ENCODE results near the gene ADCY6.

DNA sequence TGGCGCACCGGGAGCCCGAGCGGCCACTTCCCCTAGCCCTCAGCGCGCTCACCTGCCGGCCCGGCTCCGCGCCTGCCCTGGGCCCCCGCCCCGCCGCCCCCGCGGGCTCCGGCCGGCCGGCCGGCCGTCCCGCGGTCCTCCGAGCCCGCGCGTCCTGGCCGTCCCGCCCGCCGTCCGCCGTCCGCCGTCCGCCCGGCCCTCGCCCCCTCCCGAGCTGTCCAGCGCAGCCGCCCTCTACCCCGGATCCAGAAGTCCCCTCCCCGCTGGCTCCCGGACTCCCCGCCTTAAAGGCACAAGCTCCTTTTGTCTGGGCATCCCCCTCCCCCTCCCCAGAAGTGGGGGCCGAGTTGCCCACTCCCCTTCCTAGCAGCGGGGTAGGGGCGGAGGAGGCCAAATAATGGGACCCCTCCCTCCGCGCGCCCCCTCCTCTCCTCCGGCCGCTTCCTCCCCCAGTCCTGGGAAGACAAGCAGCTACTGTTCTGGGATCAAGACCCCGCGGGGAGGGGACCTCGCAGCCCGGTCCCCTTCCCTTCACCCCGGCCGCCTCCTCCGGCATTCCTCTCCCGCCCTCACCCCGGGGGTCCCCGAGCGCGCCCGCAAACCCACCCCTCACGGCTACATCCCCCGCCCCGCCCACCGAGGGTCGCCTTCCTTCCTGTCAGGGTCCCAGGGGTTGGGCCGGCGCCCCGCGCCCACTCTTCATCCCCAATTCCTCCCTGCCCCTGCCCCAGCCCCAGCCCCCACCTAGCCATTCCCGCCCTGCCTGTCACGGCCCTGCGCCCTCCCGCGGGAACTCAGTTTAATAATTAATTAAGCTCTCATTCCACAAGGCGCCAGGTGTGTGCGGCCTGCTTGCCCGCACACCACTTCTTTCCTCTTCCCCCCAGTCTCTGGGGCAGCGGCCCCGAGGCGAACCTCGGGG lies at the start of gene ADCY6:
- TF ChIP-seq, protein P1, sequence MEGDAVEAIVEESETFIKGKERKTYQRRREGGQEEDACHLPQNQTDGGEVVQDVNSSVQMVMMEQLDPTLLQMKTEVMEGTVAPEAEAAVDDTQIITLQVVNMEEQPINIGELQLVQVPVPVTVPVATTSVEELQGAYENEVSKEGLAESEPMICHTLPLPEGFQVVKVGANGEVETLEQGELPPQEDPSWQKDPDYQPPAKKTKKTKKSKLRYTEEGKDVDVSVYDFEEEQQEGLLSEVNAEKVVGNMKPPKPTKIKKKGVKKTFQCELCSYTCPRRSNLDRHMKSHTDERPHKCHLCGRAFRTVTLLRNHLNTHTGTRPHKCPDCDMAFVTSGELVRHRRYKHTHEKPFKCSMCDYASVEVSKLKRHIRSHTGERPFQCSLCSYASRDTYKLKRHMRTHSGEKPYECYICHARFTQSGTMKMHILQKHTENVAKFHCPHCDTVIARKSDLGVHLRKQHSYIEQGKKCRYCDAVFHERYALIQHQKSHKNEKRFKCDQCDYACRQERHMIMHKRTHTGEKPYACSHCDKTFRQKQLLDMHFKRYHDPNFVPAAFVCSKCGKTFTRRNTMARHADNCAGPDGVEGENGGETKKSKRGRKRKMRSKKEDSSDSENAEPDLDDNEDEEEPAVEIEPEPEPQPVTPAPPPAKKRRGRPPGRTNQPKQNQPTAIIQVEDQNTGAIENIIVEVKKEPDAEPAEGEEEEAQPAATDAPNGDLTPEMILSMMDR (IDR thresholded peaks at IDR 0.05): no peak
- TF ChIP-seq POLR2A (IDR thresholded peaks at IDR 0.05): no peak
